HepG2 (cell line): ENCODE measurements around the gene CCDC77. TPM values are rescaled to one million over a fixed set of nuclear protein-coding genes. Genes with fewer than 3 reads are reported as not detected.
A peak's percentile ranks its signal among the peaks of the same experiment; 100 is the strongest.

Experiments
- ARNT ChIP-seq: fragments of 450-650 bp; IDR thresholded peaks from 2 replicates; pipeline ENCODE4 v1.6.1; 2017
- ARNT2 ChIP-seq: sonication (generic); formaldehyde crosslinking; IDR thresholded peaks from 2 replicates; pipeline ENCODE4 v1.8.0; 2022; ENCODE audit warnings: mild to moderate bottlenecking, low read depth, missing genetic modification reagents, moderate library complexity
- EED ChIP-seq: sonication (generic); formaldehyde crosslinking; IDR thresholded peaks from 2 replicates; pipeline ENCODE4 v1.5.0; 2020; ENCODE audit warnings: mild to moderate bottlenecking, missing genetic modification reagents
- HOXA5 ChIP-seq: sonication (generic); formaldehyde crosslinking; IDR thresholded peaks from 2 replicates; pipeline ENCODE4 v1.4.0; 2020; ENCODE audit warnings: missing genetic modification reagents
- KIAA2018 ChIP-seq: sonication (generic); formaldehyde crosslinking; IDR thresholded peaks from 2 replicates; pipeline ENCODE4 v1.5.0; 2020; ENCODE audit warnings: mild to moderate bottlenecking, missing genetic modification reagents, borderline replicate concordance
- RFX5 ChIP-seq: IDR thresholded peaks from 2 replicates; pipeline ENCODE4 v1.6.1; 2011; ENCODE audit warnings: low read depth, low read length, improper control_type of control experiment
- ZBTB21 ChIP-seq: sonication (generic); formaldehyde crosslinking; IDR thresholded peaks from 2 replicates; pipeline ENCODE4 v1.4.0; 2020; ENCODE audit warnings: missing genetic modification reagents
- ZNF337 ChIP-seq: sonication (generic); formaldehyde crosslinking; IDR thresholded peaks from 2 replicates; pipeline ENCODE4 v1.5.1; 2020; ENCODE audit warnings: missing genetic modification reagents, low read depth, mild to moderate bottlenecking, borderline replicate concordance
- ZNF678 ChIP-seq: sonication (generic); formaldehyde crosslinking; IDR thresholded peaks from 2 replicates; pipeline ENCODE4 v1.4.0; 2020; ENCODE audit warnings: mild to moderate bottlenecking, missing genetic modification reagents
- polyA plus RNA-seq, 8 experiments: library from polyadenylated mRNA; depleted of rRNA in 3 of 8; stranded (reverse) in 7 of 8; unstranded in 1 of 8; fragments of >200 nt; fragmentation: Illumina TruSeq in 4 of 8; extraction: Trizol in 4 of 8; gene quantifications; 2 replicates each; pipeline versions ENCODE4 v1.2.1 to v1.2.3, GENCODE V29; 2011 to 2016; ENCODE audit warnings: low read depth in 4 of 8, missing spikeins in 1 of 8, mixed read lengths in 1 of 8; ENCODE audit not compliant: insufficient read depth in 1 of 8
- total RNA-seq, 5 experiments: library from RNA; depleted of rRNA; stranded (reverse); fragments of >200 nt; fragmentation: Illumina TruSeq; extraction: Trizol; gene quantifications; 2 replicates each; pipeline ENCODE4 v1.2.3, GENCODE V29; 2016; ENCODE audit warnings: low read depth in 1 of 5
- TF ChIP-seq, protein P1 (sequence below): sonication (generic); formaldehyde crosslinking; IDR thresholded peaks from 2 replicates; pipeline ENCODE4 v1.8.0; 2022; ENCODE audit warnings: missing genetic modification reagents, mild to moderate bottlenecking, borderline replicate concordance
- TF ChIP-seq, protein P2 (sequence below): sonication (generic); formaldehyde crosslinking; IDR thresholded peaks from 2 replicates; pipeline ENCODE4 v1.4.0; 2020; ENCODE audit warnings: mild to moderate bottlenecking, missing genetic modification reagents
- TF ChIP-seq, protein P3 (sequence below): sonication (generic); formaldehyde crosslinking; IDR thresholded peaks from 2 replicates; pipeline ENCODE4 v1.5.0; 2020; ENCODE audit warnings: missing genetic modification reagents

CCDC77 gene
- total and polyA plus RNA-seq, 2 of the 13 experiments (the other 11 are each of a cell fraction or from before 2014, with no cell fraction given), result 6.4 to 16.4 TPM

GRCh38 chr12:389142-390096 is 12.0 kb upstream of the CCDC77 start, which contains the start of gene KDM5A (continued):
- TF ChIP-seq, protein P1, sequence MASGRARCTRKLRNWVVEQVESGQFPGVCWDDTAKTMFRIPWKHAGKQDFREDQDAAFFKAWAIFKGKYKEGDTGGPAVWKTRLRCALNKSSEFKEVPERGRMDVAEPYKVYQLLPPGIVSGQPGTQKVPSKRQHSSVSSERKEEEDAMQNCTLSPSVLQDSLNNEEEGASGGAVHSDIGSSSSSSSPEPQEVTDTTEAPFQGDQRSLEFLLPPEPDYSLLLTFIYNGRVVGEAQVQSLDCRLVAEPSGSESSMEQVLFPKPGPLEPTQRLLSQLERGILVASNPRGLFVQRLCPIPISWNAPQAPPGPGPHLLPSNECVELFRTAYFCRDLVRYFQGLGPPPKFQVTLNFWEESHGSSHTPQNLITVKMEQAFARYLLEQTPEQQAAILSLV (CRISPR knock-in tag), result 0 out of 2 replicates have a peak, but pooled peaks have one; percentile 49
- TF ChIP-seq, protein P2, sequence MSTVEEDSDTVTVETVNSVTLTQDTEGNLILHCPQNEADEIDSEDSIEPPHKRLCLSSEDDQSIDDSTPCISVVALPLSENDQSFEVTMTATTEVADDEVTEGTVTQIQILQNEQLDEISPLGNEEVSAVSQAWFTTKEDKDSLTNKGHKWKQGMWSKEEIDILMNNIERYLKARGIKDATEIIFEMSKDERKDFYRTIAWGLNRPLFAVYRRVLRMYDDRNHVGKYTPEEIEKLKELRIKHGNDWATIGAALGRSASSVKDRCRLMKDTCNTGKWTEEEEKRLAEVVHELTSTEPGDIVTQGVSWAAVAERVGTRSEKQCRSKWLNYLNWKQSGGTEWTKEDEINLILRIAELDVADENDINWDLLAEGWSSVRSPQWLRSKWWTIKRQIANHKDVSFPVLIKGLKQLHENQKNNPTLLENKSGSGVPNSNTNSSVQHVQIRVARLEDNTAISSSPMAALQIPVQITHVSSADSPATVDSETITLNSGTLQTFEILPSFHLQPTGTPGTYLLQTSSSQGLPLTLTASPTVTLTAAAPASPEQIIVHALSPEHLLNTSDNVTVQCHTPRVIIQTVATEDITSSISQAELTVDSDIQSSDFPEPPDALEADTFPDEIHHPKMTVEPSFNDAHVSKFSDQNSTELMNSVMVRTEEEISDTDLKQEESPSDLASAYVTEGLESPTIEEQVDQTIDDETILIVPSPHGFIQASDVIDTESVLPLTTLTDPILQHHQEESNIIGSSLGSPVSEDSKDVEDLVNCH (CRISPR knock-in tag), result no peak
- 0 out of 2 replicates have a peak, but pooled peaks have one; percentile 48 for TF ChIP-seq EED (CRISPR knock-in tag)
- TF ChIP-seq, protein P3, sequence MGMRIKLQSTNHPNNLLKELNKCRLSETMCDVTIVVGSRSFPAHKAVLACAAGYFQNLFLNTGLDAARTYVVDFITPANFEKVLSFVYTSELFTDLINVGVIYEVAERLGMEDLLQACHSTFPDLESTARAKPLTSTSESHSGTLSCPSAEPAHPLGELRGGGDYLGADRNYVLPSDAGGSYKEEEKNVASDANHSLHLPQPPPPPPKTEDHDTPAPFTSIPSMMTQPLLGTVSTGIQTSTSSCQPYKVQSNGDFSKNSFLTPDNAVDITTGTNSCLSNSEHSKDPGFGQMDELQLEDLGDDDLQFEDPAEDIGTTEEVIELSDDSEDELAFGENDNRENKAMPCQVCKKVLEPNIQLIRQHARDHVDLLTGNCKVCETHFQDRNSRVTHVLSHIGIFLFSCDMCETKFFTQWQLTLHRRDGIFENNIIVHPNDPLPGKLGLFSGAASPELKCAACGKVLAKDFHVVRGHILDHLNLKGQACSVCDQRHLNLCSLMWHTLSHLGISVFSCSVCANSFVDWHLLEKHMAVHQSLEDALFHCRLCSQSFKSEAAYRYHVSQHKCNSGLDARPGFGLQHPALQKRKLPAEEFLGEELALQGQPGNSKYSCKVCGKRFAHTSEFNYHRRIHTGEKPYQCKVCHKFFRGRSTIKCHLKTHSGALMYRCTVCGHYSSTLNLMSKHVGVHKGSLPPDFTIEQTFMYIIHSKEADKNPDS (CRISPR knock-in tag), result no peak
- no peak for TF ChIP-seq ARNT
- no peak for TF ChIP-seq RFX5
- TF ChIP-seq ZBTB21 (CRISPR knock-in tag), result 0 out of 2 replicates have a peak, but pooled peaks have one; percentile 14
- 0 out of 2 replicates have a peak, but pooled peaks have one; percentile 25 for TF ChIP-seq HOXA5
- no peak for TF ChIP-seq ZNF678 (CRISPR knock-in tag)
- TF ChIP-seq ARNT2 (CRISPR knock-in tag), result no peak
- no peak for TF ChIP-seq KIAA2018 (CRISPR knock-in tag)
- TF ChIP-seq ZNF337 (CRISPR knock-in tag), result no peak
